Stimulated activated CD4-positive, alpha-beta T cell treated with anti-CD3 and anti-CD28 coated beads, Interleukin-12 subunit alpha, Interleukin-12 subunit beta, amount 100 ng/mL, for 24 hours (primary cell): ENCODE measurements around the gene CNTN5.

Experiments used
- DNase-seq, 2 experiments: peaks; one replicate each; pipeline ENCODE4 v3.0.0-alpha.2; 2020; ENCODE audit warnings: low read depth in 2 of 2

Gene CNTN5

DNA sequence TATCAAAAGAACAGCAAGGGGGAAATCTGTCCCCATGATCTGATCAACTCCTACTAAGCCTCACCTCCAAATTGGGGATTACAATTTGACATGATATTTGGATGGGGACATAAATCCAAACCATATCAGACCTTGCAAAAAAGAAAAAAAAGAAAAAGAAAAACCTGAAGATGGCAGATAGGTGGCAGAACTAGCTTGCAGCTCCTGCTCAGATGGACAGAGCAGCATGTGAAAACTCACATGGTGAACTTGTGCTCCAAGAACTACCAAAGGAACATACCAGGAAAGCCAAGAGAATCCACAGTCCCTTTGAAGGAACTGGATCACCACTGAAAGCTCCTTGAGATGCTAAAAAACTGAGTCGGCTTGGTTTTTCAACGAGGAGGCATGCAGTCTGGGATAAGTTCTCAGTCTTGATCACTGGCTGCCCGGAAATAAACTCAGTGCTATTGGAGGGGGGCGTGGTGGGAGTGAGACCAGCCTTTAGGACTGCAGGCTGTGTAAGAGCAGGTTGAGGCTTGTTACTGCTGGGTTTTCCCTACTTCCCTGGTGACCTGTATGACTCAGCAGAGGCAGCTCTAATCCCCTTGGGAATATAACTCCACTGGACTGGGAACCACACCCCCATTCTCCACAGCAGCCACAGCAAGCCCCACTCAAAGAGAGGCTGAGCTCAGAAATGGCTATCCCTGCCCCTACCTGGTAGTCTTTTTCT, 1308.0 kb downstream of the CNTN5 start:
- DNase-seq = no peak

DNA sequence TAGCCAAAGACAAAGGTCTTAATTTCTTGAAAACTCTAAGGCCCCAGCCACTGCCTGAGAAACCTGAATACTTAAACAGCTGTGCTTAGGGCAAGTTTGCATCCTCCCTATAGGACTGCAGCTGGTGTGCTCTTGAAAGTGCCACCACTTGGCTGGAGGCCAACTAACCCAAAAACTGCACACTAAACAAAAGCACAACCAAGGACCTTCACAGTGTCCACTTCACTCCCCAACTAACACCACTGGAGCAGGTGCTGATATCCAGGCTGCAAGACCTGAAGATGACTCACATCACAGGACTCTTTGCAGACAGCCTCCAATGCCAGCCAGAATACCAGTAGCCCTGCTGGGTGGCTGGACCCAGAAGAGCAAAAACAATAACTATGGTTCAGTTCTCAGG, 1308.6 kb downstream of the CNTN5 start:
- no peak for DNase-seq

DNA sequence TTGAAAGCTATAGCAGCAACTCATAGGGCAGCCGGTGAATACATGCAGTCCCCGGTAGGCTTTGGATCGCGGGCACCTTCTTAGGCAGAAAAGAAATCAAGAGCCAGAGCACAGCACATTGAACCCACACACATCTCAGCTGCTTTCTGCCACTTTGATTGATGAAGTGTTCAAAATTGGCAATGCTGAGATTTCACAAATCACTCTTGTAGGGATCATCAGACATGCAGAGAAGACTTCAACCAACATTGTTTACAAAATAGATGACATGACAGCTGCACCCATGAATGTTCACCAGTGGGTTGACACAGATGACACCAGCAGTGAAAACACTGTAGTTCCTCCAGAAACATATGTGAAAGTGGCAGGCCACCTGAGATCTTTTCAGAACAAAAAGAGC, 1316.1 kb downstream of the CNTN5 start:
- no peak for DNase-seq

DNA sequence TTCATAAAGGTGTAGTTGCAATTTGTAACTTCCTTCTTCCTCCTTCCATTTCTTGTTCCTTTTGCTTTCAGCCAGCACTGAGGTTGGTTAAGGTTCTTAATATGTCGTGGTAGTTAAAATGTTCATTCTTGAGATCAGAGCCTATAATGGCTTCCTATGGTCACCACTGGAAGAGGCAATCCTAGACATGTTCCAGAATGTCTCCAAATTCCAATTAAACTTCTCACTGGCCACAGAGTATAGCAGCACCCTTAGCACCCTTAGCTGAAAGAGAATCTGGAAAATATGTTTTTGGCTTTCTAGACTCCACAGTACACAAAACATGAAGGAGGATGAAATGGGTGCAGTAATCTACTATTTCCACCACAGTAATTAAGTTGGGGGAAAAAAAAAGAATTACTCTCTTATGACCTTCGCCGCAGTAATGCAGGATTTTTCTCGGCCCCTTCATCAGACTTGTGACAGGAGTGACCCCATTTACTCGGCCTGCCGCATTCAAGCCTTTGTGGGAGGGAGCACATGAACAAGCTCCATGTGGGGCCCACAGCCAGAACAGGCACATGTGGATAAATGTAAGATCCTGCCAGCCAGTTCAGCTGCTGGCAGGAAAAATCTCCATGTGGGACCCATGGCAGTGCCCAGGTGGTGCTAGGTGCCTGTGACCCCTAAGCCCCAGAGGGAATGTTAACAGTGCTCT, 1317.5 kb downstream of the CNTN5 start:
- no peak for DNase-seq

DNA sequence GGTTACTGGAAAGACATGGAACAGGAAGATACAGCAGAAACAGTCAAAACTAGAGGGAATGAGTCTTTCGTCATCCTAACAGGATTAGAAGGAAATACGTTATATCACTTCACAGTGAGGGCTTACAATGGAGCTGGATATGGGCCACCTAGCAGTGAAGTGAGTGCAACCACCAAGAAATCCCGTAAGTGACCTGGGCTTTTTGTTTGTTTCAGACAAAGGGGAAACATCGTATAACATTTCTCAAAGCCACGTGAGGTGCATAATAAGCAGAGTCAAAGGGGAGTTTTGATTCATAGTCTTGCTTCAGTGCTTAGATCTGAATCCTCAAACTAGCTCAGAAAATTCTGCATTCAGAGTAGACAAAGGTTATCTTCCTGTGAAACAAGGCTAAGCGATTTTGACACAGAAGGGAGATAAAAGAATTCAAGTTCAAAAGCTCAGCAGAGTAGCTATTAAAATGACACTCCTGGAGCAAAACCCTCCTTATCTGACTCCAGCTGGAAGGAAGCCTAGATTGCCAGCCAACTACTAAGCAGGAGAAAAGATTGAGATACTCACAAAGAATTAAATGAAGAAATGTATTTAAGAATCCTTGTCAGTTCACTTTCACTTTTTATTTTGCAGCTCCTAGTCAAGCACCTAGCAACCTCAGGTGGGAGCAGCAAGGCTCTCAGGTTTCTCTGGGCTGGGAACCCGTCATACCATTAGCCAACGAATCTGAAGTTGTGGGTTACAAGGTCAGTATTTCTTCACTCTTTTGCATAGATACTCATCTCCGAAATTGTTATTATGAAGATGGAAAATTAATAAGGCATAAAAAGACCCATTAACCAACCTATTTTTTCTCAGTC, 1319.9 kb downstream of the CNTN5 start:
- DNase-seq = no peak

DNA sequence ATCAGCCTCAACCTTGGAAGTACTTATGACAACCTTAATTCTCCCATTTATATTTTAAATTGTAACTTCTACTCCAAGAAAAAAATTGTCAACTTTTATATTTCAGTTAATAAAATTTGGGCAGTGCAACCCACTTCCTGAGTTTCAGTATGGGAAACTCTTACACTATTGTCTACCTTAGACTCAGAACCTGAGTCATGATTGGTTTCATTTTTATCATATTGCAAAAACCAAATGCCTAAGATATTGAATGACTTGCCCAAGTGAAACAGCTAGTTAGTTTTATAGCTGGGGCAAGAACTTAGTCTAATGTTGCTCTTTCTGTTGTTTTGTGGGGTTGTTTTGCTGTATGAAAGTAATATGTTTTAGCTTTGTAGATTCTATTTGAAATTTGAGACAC, 1332.3 kb downstream of the CNTN5 start:
- DNase-seq = no peak

DNA sequence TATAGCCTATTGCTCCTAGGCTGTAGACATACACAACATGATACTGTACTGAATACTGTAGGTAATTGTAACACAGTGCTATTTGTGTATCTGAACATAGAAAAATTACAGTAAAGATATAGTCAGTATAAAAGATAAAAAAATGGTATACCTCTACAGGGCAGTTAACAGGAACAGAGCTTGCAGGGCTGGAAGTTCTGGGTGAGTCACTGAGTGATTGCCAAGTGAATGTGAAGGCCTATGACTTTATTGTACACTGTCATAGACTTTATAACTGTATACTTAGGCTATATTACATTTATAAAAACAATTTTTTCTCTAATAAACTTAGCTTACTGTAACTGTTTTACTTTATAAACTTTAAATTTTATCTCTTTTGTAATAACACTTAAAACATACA, 1334.0 kb downstream of the CNTN5 start:
- no peak for DNase-seq

DNA sequence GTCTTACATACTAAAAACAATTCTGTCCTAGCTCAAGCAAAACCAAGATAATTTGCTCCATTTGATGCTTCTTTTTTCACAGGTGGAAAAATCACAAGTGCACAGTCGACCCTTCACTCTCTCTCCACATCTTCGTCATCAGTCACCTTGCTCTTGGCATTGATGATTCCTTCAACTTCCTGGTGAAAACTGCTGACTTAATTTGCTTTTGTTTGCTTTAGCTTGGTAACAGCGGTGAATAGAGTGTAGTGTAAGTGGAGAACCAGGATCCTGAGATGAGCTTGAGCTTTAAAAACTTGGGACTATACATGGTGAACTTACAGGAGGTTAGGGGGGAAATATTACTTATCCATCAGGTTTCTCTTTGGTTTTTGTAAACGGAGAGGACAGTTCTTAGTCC, 1335.3 kb downstream of the CNTN5 start:
- DNase-seq = no peak

DNA sequence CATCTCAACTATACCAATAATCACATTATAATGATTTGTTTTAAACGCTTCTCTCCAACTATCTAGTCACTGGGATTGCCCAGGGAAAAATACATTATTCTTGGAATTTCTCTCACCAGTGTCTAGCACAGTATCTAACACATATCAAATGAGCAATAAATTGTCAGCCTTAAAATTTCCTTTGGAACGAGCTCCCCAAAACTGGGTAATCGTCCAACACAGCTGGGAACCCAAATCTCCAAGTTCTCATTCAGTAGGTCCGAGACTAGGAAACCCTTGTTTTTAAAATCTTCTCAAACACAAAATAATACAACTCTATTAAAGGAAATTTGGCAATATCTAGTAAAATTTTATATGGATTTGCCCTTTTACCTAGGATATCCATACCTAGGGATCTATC, 1338.5 kb downstream of the CNTN5 start:
- no peak for DNase-seq

DNA sequence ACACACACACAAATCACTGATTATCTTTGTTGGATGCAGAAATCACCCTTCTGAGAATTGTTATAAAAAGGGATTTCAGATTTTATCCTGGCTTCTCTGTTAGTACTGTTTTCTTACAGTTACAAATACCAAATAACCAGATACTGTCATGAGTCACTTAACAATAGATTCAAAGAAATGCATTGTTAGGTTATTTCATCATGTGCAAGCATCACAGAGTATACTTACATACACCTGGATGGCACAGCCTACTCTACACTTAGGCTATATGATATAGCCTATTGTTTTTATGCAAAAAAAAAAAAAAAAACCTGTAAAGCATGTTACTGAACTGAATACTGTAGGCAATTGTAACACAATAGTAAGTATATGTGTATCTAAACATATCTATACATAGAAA, 1347.1 kb downstream of the CNTN5 start:
- no peak for DNase-seq

DNA sequence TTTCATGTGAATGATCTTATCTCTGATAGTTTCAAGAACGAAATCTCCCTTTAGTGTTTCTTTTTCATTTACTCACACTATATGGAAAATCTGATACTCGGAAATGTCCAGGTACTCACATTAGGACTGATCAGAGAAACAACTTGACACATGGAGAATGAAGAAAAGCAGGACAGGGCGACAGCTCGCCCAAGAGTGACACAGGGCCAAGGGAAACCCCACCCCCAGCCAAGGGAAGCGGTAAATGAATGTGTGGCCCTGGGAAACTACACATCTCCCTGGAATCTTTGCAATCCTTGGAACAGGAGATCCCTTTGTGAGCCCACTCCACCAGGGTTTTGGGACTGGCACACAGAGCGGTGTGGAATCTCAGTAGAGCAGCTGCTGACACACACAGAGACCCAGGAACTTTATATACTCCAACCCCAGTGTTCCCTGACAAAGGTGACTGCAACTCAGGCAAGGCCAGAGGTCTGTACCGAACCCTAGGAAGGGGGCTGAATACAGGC, 1362.7 kb downstream of the CNTN5 start:
- no peak for DNase-seq

DNA sequence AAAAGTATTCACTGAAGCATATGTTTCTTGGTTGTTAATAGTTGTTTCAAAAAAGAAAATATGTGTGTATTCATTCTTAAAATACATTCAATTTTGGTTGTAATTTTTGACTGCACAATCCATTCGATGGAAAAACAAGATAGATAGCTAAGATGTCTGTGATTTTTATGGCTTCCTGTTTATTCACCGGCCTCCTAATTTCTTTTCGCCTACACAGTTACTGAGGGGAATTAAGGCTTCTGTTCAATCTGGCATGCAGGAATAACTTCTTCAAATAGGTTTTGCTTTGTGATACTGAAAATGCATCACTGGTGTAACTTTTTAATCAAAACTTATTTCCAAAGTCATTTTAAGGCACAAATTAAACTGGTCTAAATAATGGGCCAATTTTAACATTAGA, 1375.5 kb downstream of the CNTN5 start:
- DNase-seq = no peak

DNA sequence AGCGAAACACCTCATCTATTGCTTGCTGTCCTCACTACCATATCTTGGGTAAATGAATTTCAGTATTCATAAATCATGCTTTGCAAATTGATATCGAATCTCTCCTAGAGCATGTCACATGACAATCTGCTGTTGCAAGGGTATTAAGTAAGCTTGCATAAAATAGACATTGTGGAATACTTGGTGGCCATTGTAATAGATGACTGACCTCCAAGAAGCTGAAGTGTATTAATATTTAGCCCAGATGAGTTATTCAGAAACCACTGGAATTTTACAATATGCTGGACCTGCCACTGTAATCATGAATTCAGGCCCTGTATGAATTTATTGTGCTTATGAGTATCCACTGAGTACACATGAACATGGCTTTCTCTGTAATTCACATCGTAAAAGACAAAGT, 1376.7 kb downstream of the CNTN5 start:
- DNase-seq = no peak

DNA sequence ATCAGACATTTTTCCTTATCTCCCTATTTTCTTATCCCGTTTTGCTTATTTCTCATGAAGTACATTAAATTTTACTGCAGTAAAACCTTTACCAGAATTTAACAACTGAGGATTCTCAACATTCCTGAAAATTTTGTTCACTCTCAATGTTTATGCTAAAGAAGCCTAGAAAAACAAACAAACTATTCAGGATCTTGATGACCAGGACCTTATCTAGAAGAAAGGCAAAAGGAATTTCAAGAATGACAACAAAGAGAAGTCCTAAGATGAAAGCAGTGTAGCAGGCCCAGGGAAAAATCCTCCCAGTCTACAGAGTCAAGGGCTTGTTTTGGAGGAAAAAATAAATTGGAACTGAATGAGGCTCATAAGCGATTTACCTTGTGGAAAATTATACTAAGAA, 1383.1 kb downstream of the CNTN5 start:
- no peak for DNase-seq

DNA sequence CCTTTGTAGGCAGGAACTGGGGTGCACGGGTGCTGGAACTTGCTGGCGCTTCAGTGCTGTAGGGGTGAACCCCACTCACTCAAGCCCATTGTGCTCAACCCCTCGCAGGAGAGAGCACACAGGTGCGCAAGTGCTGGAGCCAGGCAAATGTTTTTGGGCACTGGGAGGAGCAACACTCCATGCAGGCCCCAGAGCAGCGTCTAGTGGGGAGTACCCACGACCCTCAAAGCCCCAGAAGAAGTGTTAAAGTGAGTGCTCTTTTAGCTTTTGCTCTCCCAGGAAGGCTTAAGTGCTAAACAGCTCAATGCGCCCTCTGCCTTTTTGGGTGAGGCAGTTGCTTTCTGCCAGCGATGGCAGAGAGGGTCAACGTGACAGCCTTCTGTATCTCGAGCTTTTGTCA, 1384.2 kb downstream of the CNTN5 start:
- DNase-seq = no peak
